Rectal smooth muscle tissue (tissue), 1 donor: ENCODE data around the gene TSPO2.

Source experiments
- H3K27ac ChIP-seq: one replicate; pipeline ENCODE4 v1.7.0; 2013; ENCODE audit warnings: low read depth, low read length, inconsistent platforms
- H3K27me3 ChIP-seq: one replicate; pipeline ENCODE4 v1.7.0; 2013; ENCODE audit warnings: low read length; ENCODE audit not compliant: control insufficient read depth, insufficient read depth
- H3K36me3 ChIP-seq: one replicate; pipeline ENCODE4 v1.7.0; 2013; ENCODE audit warnings: low read length; ENCODE audit not compliant: control insufficient read depth, insufficient read depth
- H3K4me1 ChIP-seq: one replicate; pipeline ENCODE4 v1.7.0; 2013; ENCODE audit warnings: low read length; ENCODE audit not compliant: control insufficient read depth, insufficient read depth
- H3K4me3 ChIP-seq: one replicate; pipeline ENCODE4 v1.7.0; 2013; ENCODE audit warnings: low read length
- H3K9ac ChIP-seq: one replicate; pipeline ENCODE4 v1.7.0; 2013; ENCODE audit warnings: low read length

The TSPO2 gene

DNA sequence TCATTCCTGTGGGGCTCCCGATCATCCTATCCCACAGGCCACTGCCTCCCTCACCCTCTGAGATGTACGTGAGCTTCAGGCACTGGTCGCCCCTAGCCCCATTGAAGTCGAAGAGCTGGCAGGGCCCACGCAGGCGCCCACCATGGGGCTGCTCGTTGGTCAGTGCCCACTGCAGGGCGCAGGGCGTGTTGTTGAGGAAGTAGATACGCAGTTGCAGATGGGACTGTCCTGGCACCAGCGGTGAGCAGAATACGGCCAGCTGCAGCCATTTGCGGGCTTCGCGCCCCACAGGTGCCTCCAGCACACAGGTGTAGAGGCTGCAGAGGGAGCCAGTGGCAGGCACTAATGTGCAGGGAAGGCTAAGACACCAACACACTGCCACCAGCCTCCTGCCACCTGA, 9.4 kb upstream of the TSPO2 start:
- no peaks in the 10 kb centered on the region for H3K4me1 ChIP-seq
- no peaks in the 10 kb centered on the region for H3K36me3 ChIP-seq
- H3K27me3 ChIP-seq = no peaks in the 10 kb centered on the region
- H3K27ac ChIP-seq = no peak overlapping the region
- no peak overlapping the region for H3K4me3 ChIP-seq
- no peak overlapping the region for H3K9ac ChIP-seq

DNA sequence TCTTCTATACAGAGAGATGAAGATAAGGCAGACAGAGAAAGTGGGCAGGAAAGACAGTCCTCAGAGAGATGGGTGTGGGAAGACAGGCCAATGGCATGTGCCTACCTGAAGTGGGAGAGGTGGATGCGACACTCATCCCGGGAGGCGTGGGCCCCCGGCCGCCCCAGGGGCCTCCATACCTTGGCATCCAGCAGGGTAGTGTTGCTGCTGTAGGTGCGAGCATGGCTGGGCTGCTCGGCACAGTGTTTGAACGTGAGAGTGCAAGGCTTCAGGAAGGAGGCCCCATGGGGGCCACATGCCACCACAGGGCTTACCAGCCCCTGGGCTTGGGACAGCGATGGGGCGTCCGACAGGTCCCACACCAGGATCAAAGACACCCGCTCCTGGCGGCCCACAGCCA, 8.5 kb upstream of the TSPO2 start:
- H3K36me3 ChIP-seq = no peaks in the 10 kb centered on the region
- H3K4me1 ChIP-seq = no peaks in the 10 kb centered on the region
- no peak overlapping the region for H3K27ac ChIP-seq
- no peak overlapping the region for H3K4me3 ChIP-seq
- H3K27me3 ChIP-seq = no peaks in the 10 kb centered on the region
- H3K9ac ChIP-seq = no peak overlapping the region

DNA sequence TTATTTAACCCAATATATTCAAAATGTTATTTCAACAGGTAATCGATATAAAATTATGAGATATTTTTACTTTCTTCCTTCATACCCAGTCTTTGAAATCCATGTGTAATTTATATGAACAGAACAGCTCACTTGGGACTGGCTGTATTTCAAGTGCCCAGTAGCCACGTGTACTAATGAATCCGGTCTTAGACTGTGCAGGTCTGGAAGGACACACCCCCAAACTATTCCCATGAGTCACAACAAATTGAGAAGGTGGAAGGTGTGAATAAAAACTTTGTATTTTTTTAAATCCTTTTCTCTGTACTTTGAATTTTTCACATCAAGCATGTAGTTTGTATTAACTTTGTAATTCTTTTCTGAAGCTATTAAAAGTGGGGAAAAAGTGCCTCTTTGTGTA, 6.1 kb upstream of the TSPO2 start:
- Histone ChIP-seq H3K9ac (no peak overlapping the region), H3K36me3 (no peaks in the 10 kb centered on the region), H3K27me3 (no peaks in the 10 kb centered on the region), H3K27ac (no peak overlapping the region), H3K4me1 (no peaks in the 10 kb centered on the region), H3K4me3 (no peak overlapping the region)

DNA sequence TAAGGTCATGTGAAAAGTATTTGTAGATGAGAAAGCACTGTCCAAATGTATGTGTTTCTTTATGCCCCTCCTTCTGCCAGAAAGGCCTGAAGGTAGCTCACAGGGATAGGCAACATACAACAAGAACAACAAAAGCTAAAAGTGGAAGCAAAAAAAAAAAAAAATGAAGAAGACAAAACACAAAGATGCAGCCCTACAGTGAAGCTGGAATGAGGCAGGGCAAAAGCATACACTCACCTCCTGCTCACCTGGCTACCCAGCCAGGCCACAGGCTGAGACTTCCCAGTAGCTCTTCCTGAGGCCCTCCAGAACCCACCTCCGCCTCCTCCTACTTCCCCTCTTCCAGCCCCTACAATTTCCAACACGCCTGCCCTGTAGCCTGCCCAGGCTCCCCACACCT, 5.7 kb upstream of the TSPO2 start:
- no peak overlapping the region for H3K4me3 ChIP-seq
- H3K27ac ChIP-seq = no peak overlapping the region
- H3K36me3 ChIP-seq = no peaks in the 10 kb centered on the region
- no peak overlapping the region for H3K9ac ChIP-seq
- no peaks in the 10 kb centered on the region for H3K27me3 ChIP-seq
- H3K4me1 ChIP-seq = no peaks in the 10 kb centered on the region

DNA sequence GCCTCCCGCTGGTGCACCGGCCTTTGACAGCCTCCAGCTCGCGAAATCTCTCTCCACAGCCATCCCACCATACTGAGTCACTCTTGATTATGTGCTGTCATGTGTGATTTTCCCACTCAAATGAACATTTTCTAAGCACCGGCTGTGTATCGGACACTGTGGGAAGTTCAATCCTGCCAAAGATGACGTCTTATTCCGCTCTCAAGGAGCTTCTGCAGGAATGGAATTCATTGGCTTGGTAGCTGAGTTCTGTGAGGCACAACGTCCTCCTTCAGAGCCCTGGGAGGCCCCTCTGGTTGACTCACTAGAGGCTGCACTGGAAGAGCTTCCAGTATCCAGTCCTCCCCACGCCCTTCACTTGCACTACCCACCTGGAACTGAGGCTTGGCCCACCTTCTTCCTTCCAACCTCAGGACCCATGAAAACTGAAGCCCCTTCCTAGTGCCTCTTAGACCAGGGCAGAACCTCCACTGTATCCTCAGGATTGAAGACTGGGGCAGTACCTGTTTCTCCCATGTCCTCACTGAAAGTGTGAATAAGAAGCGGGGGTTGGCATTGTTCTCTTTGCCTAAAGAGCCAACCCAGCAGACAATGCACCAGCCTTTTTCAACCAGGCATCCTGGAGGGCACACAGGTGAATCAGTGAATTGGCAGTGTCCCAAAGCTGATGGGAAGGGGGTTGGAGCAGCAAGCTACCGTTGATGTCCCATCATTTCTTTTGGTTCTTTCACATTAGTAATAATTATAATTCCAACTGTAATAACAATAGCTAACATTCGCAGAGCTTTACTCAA, 5.0 kb upstream of the TSPO2 start:
- H3K27me3 ChIP-seq = no peaks in the 10 kb centered on the region
- H3K4me3 ChIP-seq = no peak overlapping the region
- no peak overlapping the region for H3K9ac ChIP-seq
- no peaks in the 10 kb centered on the region for H3K36me3 ChIP-seq
- H3K27ac ChIP-seq = no peak overlapping the region
- H3K4me1 ChIP-seq = no peaks in the 10 kb centered on the region

DNA sequence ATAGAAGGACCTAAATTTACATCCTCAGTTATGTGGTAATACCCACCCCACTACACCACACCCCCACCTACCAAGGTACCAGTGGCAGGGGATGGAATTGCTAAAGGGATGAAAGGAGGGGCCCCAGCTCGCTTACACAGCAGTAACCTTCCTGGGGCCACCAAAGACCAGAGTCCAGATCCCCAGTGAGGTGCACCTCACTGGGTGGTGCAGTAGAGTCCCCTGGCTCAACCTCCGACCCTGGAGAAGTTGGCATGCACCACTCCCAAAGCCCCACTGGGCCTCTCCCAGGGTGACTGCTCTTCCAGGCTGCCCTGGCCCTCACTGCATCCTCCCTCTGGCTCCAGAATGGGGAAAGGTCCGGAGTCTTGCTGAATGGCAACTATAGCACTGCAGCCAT, 4.1 kb upstream of the TSPO2 start:
- no peak overlapping the region for H3K9ac ChIP-seq
- no peaks in the 10 kb centered on the region for H3K27me3 ChIP-seq
- no peaks in the 10 kb centered on the region for H3K4me1 ChIP-seq
- H3K36me3 ChIP-seq = no peaks in the 10 kb centered on the region
- no peak overlapping the region for H3K27ac ChIP-seq
- no peak overlapping the region for H3K4me3 ChIP-seq

DNA sequence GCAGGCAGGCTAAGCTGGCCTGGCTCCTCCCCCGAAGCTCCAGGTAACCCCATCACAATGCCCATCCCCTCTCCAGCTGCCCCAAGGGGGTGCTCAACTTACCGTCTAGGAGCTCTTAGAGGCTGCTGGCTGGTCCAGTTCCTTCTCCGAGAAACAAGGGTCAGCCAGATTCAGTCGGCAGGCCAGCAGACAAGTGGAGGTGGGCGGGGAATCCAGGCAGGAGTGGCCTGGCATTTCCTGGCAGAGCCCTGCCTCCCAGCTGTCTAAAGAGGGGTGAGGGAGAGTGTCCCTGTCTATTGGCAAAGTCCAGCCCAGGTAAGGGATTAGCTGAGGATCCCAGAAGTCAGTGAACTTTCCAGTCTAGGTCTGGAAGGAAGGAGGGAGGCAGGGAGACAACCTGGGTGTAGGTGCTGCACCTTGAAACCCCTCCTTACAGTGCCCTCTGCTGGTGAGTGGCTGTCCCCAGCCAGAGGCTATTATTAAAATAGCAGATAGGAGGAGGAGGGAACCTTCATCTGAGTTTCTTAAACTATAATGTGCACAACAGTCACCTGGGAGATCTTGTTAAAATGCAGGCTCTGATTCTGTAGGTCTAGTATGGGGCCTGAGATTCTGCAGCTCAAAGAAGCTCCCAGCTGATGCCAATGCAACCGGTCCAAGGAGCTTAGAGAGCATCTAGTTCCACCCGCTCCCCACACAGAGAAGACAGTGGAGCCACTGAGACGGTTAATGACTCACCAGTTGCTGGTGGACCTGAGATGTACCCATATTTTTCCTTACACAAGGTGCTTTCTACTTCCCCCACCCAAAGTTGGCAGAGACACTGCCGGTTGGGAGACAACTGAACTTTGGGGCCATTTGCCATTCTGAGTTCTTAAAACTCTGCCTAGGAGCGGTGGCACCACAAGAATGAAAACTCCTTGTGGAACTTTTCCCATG, 2.9 kb upstream of the TSPO2 start, which contains the start of gene UNC5CL:
TSS of gene UNC5CL (minus strand) at position 162 of the 939 bp plus-strand sequence. CDS start 4,147 bp downstream, outside the sequence.
- Histone ChIP-seq H3K27me3 (no peaks in the 10 kb centered on the region), H3K9ac (no peak within 1 kb of the TSS), H3K4me3 (no peak within 1 kb of the TSS), H3K4me1 (no peaks in the 10 kb centered on the region), H3K27ac (no peak within 1 kb of the TSS), H3K36me3 (no peaks in the 10 kb centered on the region)

DNA sequence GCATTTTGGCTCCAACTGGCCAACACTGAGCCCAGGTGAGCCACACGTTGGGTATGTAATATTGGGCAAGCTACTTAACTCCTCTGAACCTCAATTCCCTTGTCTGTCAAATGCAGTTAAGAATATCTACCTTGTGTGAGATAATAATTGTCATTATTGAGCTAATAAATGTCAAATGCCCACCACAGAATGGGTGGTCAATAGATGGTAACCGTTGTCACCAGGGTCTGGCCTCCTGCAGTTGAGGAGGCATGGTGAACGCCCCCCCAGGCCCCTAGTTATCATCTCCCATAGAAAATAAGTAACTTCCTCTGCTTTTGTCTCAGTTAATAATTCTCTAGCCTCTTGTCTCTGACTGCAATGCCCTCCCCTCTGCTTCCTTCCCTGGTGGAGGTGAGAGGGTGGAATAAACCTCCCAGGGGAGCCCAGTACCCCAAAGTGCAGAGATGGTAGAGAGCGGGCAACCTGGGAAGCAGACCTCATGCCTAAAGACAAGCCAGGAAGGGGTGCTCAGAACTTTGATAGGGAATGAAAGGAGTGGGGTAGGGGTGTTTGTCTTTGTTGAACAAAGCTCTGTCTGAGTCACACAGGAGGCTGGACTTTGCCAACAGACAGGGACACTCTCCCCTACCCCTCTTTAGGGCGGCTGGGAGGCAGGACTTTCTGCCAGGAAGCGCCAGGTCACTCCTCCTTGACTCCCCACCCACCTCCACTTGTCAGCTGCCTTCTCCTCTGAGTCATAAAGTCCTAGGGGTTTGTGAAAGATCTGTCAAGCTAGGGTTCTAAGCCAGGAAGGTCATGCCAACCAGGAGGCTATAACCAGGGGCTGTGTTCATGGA, 1.9 kb upstream of the TSPO2 start:
- Histone ChIP-seq H3K36me3 (no peaks in the 10 kb centered on the region), H3K9ac (no peak overlapping the region), H3K27me3 (no peaks in the 10 kb centered on the region), H3K4me1 (no peaks in the 10 kb centered on the region), H3K27ac (no peak overlapping the region), H3K4me3 (no peak overlapping the region)

DNA sequence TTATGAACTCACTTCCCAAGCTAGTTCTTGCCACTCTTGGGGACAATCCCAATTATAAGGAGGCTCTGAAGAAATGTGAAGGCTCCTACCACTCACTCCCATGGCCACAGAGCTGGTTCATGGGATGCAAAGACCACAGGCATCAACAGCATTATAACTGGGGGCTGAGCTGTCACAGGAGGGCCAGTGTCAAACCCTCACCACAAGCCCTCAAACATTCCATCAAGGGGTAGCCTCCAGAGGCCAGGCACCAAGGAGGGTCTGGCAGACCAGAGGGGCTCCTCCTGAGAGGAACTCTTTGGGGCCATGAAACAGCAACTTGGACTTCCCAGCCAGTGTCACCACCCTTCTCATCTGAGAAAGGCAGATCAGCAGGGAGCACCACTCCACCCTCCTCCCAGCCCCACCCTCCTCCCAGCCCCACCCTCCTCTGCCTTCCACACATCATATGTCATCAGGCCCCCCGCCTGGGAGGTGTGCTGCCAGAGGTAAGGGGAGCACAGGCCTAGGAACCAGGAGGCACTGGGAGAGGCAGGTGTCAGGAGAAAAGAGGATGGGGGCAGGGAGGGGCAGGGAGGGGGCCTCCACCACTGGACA, 1.2 kb upstream of the TSPO2 start:
- Histone ChIP-seq H3K4me1 (no peaks in the 10 kb centered on the region), H3K36me3 (no peaks in the 10 kb centered on the region), H3K4me3 (no peak overlapping the region), H3K27ac (no peak overlapping the region), H3K27me3 (no peaks in the 10 kb centered on the region), H3K9ac (no peak overlapping the region)

DNA sequence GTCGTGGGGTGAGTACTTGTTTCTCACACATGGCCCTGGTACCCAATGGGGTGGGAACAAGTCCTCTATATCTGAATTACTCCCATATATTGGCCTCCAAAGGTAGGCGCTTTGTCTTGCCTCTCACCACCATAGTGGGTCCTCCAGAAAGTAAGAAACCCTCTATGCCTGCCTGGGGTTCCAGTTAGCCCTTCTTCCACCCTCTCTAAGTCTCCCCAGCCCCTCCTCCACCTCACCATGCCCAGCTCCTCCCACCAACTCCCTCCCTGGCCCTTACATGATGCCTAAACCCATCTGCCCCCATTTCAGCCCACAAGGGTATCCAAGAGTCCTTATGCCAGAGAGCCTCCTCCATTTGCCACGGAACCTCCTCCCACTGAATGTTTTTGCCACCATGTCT, 884 bp downstream of the TSPO2 start:
- H3K4me1 ChIP-seq = no peaks in the 10 kb centered on the region
- no peak overlapping the region for H3K9ac ChIP-seq
- no peaks in the 10 kb centered on the region for H3K36me3 ChIP-seq
- no peak overlapping the region for H3K4me3 ChIP-seq
- no peaks in the 10 kb centered on the region for H3K27me3 ChIP-seq
- H3K27ac ChIP-seq = no peak overlapping the region

DNA sequence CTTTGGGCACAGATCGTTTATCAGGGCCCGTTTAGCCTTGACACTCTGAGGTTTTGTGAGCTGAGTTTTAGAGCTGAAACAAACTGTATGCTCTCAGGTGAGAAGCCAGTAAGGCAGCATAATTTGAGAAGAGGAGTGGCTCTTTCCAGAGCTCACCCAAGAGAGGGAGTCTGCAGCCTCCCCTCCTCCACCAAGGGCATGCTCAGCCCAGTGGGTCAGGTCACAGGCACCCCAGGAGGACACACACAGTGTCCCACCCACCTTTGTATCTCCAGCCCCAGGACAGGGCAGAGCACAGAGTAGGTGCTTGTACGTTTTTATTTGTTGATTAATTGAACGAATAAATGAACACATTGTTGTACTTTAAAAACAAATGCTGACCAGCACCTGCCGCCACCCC, 3.4 kb downstream of the TSPO2 start:
- H3K27me3 ChIP-seq = no peaks in the 10 kb centered on the region

DNA sequence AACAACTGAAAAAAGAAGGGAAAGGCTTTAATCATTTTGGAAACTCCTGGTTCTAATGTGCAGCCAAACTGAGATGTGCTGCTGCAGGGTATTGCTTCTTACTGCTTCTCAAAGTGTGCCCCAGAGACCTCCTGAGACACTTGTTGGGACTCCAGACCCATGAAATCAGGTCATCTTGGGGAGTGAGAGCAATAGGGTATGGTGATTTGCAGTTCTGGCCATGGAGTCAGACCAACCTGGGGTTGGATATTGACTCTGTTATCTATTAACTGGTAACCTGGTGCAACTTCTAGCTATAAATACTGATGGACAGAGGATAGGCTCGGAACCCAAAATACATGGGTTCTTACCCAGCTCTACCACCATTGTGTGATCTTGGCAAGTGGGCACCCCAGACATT, 3.8 kb downstream of the TSPO2 start:
- H3K9ac ChIP-seq = no peak overlapping the region
- no peak overlapping the region for H3K4me3 ChIP-seq
- no peak overlapping the region for H3K27ac ChIP-seq
- H3K4me1 ChIP-seq = peaks cover 3% of the 10 kb centered on the region
- H3K36me3 ChIP-seq = peaks cover 2% of the 10 kb centered on the region
- no peaks in the 10 kb centered on the region for H3K27me3 ChIP-seq

More for the DNA sequence above, 3.4 kb downstream of the TSPO2 start:
- Histone ChIP-seq H3K4me3 (no peak overlapping the region), H3K36me3 (peaks cover 2% of the 10 kb centered on the region), H3K27ac (no peak overlapping the region), H3K9ac (no peak overlapping the region), H3K4me1 (peaks cover 3% of the 10 kb centered on the region)
